Neural progenitor cell (in vitro differentiated cells): ENCODE measurements around the gene ST8SIA3. TPM values are rescaled to one million over a fixed set of nuclear protein-coding genes. Genes with fewer than 3 reads are reported as not detected.
"Not testable (repeated sequence)": the region's sequence is repeated elsewhere in the genome, so short reads cannot be mapped to it uniquely, and the experiment has no call there.

Source experiments
- DNase-seq: peaks from one replicate; pipeline ENCODE4 v3.0.0-alpha.2; 2016; ENCODE audit warnings: low spot score
- H2AFZ ChIP-seq: fragments of 200-600 bp; sonication (generic); replicated peaks from 2 replicates; pipeline ENCODE4 v1.6.1; 2016; ENCODE audit warnings: antibody characterized with exemption
- H3F3A ChIP-seq: fragments of 200-600 bp; sonication (generic); 2 replicates; pipeline ENCODE4 v1.6.1; 2016; ENCODE audit warnings: antibody characterized with exemption, low read depth
- H3K27ac ChIP-seq: fragments of 200-600 bp; sonication (generic); 2 replicates; pipeline ENCODE4 v1.5.1; 2016; ENCODE audit warnings: mild to moderate bottlenecking
- H3K27me3 ChIP-seq: fragments of 200-600 bp; sonication (generic); 2 replicates; pipeline ENCODE4 v1.6.1; 2016; ENCODE audit warnings: mild to moderate bottlenecking, moderate library complexity
- H3K36me3 ChIP-seq: fragments of 200-600 bp; sonication (generic); 2 replicates; pipeline ENCODE4 v1.5.1; 2016
- H3K4me1 ChIP-seq: fragments of 200-600 bp; sonication (generic); 2 replicates; pipeline ENCODE4 v1.6.1; 2016; ENCODE audit warnings: mixed run types
- H3K4me2 ChIP-seq: fragments of 200-600 bp; sonication (generic); 2 replicates; pipeline ENCODE4 v1.6.1; 2016
- H3K4me3 ChIP-seq: fragments of 200-600 bp; sonication (generic); 2 replicates; pipeline ENCODE4 v1.5.1; 2016
- H3K79me2 ChIP-seq: fragments of 200-600 bp; sonication (generic); 2 replicates; pipeline ENCODE4 v1.6.1; 2016; ENCODE audit warnings: low read depth
- H3K9ac ChIP-seq: fragments of 200-600 bp; sonication (generic); 2 replicates; pipeline ENCODE4 v1.6.1; 2016
- H3K9me3 ChIP-seq: fragments of 200-600 bp; sonication (generic); 2 replicates; pipeline ENCODE4 v1.5.1; 2016; ENCODE audit warnings: low read depth
- H4K20me1 ChIP-seq: fragments of 200-600 bp; sonication (generic); 2 replicates; pipeline ENCODE4 v1.6.1; 2016; ENCODE audit warnings: low read depth
- H3K27ac Mint-ChIP-seq: 3 replicates; pipeline ENCODE4 v1.8.0; 2021; ENCODE audit warnings: mixed read lengths
- H3K27me3 Mint-ChIP-seq: 2 replicates; pipeline ENCODE4 v1.8.0; 2022; ENCODE audit warnings: low read depth, mild to moderate bottlenecking, inconsistent platforms, moderate library complexity, mixed read lengths; ENCODE audit not compliant: insufficient read depth
- H3K36me3 Mint-ChIP-seq: 3 replicates; pipeline ENCODE4 v1.8.0; 2021; ENCODE audit warnings: mixed read lengths
- H3K4me1 Mint-ChIP-seq: 3 replicates; pipeline ENCODE4 v1.8.0; 2021; ENCODE audit warnings: mixed read lengths
- H3K4me3 Mint-ChIP-seq: 3 replicates; pipeline ENCODE4 v1.8.0; 2021; ENCODE audit warnings: mild to moderate bottlenecking, moderate library complexity, mixed read lengths
- H3K9me3 Mint-ChIP-seq: 3 replicates; pipeline ENCODE4 v1.8.0; 2020; ENCODE audit warnings: mixed read lengths
- EZH2 ChIP-seq: fragments of 200-600 bp; sonication (generic); IDR thresholded peaks from 2 replicates; pipeline ENCODE4 v1.6.1; 2017; ENCODE audit warnings: antibody characterized with exemption, mild to moderate bottlenecking, moderate library complexity
- EZH2phosphoT487 ChIP-seq: fragments of 200-600 bp; sonication (generic); IDR thresholded peaks from 2 replicates; pipeline ENCODE4 v1.6.1; 2017; ENCODE audit warnings: antibody characterized with exemption
- total RNA-seq: library from RNA; depleted of rRNA; stranded (reverse); fragments of >200 nt; gene quantifications from 2 replicates; pipeline ENCODE4 v1.2.3, GENCODE V29; 2015; ENCODE audit warnings: low replicate concordance
- TF ChIP-seq, protein P1 (sequence below): fragments of 200-600 bp; sonication (generic); IDR thresholded peaks from 2 replicates; pipeline ENCODE4 v1.5.1; 2017; ENCODE audit warnings: antibody characterized with exemption, mild to moderate bottlenecking

ST8SIA3 gene
- total RNA-seq, 1 donor from 2014 or later: 1.2 TPM

GRCh38 chr18:57389271-57389670 lies 36.9 kb downstream of the ST8SIA3 start:
- peaks cover 7% of the 10 kb centered on the region for H3K4me1 Mint-ChIP-seq
- TF ChIP-seq EZH2phosphoT487 (no peak), EZH2 (no peak)
- TF ChIP-seq, protein P1, sequence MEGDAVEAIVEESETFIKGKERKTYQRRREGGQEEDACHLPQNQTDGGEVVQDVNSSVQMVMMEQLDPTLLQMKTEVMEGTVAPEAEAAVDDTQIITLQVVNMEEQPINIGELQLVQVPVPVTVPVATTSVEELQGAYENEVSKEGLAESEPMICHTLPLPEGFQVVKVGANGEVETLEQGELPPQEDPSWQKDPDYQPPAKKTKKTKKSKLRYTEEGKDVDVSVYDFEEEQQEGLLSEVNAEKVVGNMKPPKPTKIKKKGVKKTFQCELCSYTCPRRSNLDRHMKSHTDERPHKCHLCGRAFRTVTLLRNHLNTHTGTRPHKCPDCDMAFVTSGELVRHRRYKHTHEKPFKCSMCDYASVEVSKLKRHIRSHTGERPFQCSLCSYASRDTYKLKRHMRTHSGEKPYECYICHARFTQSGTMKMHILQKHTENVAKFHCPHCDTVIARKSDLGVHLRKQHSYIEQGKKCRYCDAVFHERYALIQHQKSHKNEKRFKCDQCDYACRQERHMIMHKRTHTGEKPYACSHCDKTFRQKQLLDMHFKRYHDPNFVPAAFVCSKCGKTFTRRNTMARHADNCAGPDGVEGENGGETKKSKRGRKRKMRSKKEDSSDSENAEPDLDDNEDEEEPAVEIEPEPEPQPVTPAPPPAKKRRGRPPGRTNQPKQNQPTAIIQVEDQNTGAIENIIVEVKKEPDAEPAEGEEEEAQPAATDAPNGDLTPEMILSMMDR: no peak
- peaks cover 4% of the 10 kb centered on the region for H3K27me3 Mint-ChIP-seq
- Histone ChIP-seq H3K27ac (no peak overlapping the region), H3K79me2 (no peaks in the 10 kb centered on the region), H3F3A (no peaks in the 10 kb centered on the region), H3K9me3 (no peaks in the 10 kb centered on the region), H3K4me1 (no peaks in the 10 kb centered on the region), H3K27me3 (no peaks in the 10 kb centered on the region), H3K36me3 (no peaks in the 10 kb centered on the region), H4K20me1 (no peaks in the 10 kb centered on the region), H2AFZ (no peak overlapping the region), H3K4me3 (no peak overlapping the region), H3K4me2 (no peak overlapping the region), H3K9ac (no peak overlapping the region)
- H3K27ac Mint-ChIP-seq: no peak overlapping the region
- no peak overlapping the region for H3K4me3 Mint-ChIP-seq
- no peaks in the 10 kb centered on the region for H3K36me3 Mint-ChIP-seq
- DNase-seq: no peak
- no peaks in the 10 kb centered on the region for H3K9me3 Mint-ChIP-seq

GRCh38 chr18:57390044-57390443 lies 37.7 kb downstream of the ST8SIA3 start:
- Histone ChIP-seq H2AFZ (no peak overlapping the region), H3K27ac (no peak overlapping the region), H3F3A (no peaks in the 10 kb centered on the region), H3K27me3 (no peaks in the 10 kb centered on the region), H3K9ac (no peak overlapping the region), H3K4me2 (no peak overlapping the region), H3K36me3 (no peaks in the 10 kb centered on the region), H4K20me1 (no peaks in the 10 kb centered on the region), H3K4me1 (no peaks in the 10 kb centered on the region), H3K4me3 (no peak overlapping the region), H3K9me3 (no peaks in the 10 kb centered on the region), H3K79me2 (no peaks in the 10 kb centered on the region)
- Mint-ChIP-seq H3K27me3 (peaks cover 4% of the 10 kb centered on the region), H3K4me1 (peaks cover 7% of the 10 kb centered on the region), H3K9me3 (no peaks in the 10 kb centered on the region), H3K27ac (no peak overlapping the region), H3K4me3 (no peak overlapping the region), H3K36me3 (no peaks in the 10 kb centered on the region)
- TF ChIP-seq, protein P1: no peak
- TF ChIP-seq EZH2phosphoT487 (no peak), EZH2 (no peak)
- DNase-seq: no peak

GRCh38 chr18:57394749-57395148 lies 42.4 kb downstream of the ST8SIA3 start:
- H3K27me3 Mint-ChIP-seq, H3K27ac Mint-ChIP-seq, H2AFZ ChIP-seq: not testable (repeated sequence)

DNA sequence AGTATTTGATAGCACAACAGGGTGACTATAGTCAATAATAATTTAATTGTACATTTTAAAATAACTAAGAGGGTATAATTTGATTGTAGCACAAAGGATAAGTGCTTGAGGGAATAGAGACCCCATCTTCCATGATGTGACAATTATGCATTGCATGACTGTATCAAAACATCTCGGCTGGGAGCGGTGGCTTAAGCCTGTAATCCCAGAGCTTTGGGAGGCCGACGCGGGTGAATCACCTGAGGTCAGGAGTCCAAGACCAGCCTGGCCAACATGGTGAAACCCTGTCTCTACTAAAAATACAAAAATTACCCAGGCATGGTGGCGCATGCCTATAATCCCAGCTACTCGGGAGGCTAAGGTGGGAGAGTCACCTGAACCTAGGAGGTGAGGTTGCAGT lies 44.5 kb downstream of the ST8SIA3 start:
- not testable (repeated sequence) for H4K20me1 ChIP-seq, H3K4me3 Mint-ChIP-seq, H2AFZ ChIP-seq, DNase-seq, H3K9me3 ChIP-seq, H3K4me3 ChIP-seq, H3K27me3 Mint-ChIP-seq, H3K9ac ChIP-seq, H3K36me3 ChIP-seq, H3K9me3 Mint-ChIP-seq, H3K36me3 Mint-ChIP-seq, H3K27me3 ChIP-seq, H3K4me2 ChIP-seq, H3F3A ChIP-seq, H3K79me2 ChIP-seq, H3K27ac ChIP-seq, H3K4me1 ChIP-seq, H3K4me1 Mint-ChIP-seq, H3K27ac Mint-ChIP-seq

More at GRCh38 chr18:57394749-57395148, 42.4 kb downstream of the ST8SIA3 start:
- H3K4me2 ChIP-seq, H3F3A ChIP-seq, H3K9ac ChIP-seq, H3K36me3 ChIP-seq, H3K9me3 ChIP-seq, H3K4me1 ChIP-seq, DNase-seq, H3K36me3 Mint-ChIP-seq, H3K4me1 Mint-ChIP-seq, H3K79me2 ChIP-seq, H3K4me3 ChIP-seq, H3K27ac ChIP-seq, H3K27me3 ChIP-seq, H4K20me1 ChIP-seq, H3K9me3 Mint-ChIP-seq: not testable (repeated sequence)
- H3K4me3 Mint-ChIP-seq: peak overlapping the region; percentile 15
